A673 (cell line): Measurements from ENCODE around the gene OSBP.

ENCODE experiments used
- CTCF ChIP-seq: fragments of 300-800, 200-600 bp; sonication (generic); conservative IDR thresholded peaks from 2 replicates; pipeline ENCODE4 v1.5.1; 2017; ENCODE audit warnings: low read depth, mild to moderate bottlenecking, antibody characterized with exemption, low read length, moderate library complexity, mixed read lengths
- EZH2 ChIP-seq: fragments of 200-600 bp; sonication (generic); IDR thresholded peaks from 2 replicates; pipeline ENCODE4 v1.6.1; 2017; ENCODE audit warnings: borderline replicate concordance, low read depth, mild to moderate bottlenecking, mixed read lengths, antibody characterized with exemption, low read length; ENCODE audit not compliant: poor library complexity, severe bottlenecking

GRCh38 chr11:59647245-59647980 lies 31.8 kb upstream of the OSBP start:
- TF ChIP-seq CTCF (no peak), EZH2 (no peak)
